OCI-LY7 (cell line): ENCODE results near the gene STING1.

ENCODE experiments used
- EZH2phosphoT487 ChIP-seq: fragments of 200-600 bp; sonication (generic); IDR thresholded peaks from 2 replicates; pipeline ENCODE4 v1.6.1; 2018; ENCODE audit warnings: low read depth, borderline replicate concordance, mild to moderate bottlenecking, mixed run types, antibody characterized with exemption, low read length, moderate library complexity, mixed read lengths
- TF ChIP-seq, protein P1 (sequence below): fragments of 200-600 bp; sonication (generic); conservative IDR thresholded peaks from 2 replicates; pipeline ENCODE4 v1.5.1; 2014; ENCODE audit warnings: mild to moderate bottlenecking, antibody characterized with exemption, low read length, moderate library complexity, mixed read lengths

DNA sequence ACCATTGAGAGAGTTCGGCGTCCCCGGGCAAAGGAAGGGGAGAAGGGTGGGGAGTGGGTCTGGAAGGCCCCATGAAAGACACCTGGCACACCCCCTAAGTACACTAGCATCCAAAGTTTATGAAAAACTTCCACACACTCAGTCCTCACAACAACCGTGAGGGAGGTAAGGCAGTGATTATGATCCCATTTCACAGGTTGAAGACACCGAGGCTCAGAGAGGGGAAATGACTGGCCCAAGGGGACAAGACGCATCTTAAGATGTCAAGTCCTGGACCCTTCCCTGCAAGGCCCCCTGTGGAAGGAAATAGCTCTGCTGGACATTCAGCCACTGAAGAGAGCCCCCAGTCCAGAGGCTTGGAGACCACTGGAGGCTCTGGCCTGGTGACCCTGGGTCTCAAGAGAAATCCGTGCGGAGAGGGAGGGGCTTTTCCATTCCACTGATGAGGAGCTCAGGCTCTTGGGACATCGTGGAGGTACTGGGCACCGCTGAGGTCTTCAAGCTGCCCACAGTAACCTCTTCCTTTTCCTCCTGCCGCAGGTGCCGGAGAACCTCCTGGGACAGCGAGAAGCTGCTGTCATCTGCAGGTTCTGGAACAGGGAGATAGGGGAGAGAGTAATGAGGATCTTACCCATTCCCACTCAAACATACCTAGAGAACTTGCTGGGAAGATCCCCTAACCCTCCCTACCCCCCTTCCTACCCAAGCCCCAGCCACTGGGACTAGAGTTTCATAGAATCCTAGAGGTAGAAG is 6.5 kb downstream of the STING1 start:
- TF ChIP-seq EZH2phosphoT487 = no peak
- TF ChIP-seq, protein P1, sequence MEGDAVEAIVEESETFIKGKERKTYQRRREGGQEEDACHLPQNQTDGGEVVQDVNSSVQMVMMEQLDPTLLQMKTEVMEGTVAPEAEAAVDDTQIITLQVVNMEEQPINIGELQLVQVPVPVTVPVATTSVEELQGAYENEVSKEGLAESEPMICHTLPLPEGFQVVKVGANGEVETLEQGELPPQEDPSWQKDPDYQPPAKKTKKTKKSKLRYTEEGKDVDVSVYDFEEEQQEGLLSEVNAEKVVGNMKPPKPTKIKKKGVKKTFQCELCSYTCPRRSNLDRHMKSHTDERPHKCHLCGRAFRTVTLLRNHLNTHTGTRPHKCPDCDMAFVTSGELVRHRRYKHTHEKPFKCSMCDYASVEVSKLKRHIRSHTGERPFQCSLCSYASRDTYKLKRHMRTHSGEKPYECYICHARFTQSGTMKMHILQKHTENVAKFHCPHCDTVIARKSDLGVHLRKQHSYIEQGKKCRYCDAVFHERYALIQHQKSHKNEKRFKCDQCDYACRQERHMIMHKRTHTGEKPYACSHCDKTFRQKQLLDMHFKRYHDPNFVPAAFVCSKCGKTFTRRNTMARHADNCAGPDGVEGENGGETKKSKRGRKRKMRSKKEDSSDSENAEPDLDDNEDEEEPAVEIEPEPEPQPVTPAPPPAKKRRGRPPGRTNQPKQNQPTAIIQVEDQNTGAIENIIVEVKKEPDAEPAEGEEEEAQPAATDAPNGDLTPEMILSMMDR = no peak
